Fibroblast of skin of left quadriceps (primary cell): ENCODE measurements around the gene PSMB4.

ENCODE experiments used
- DNase-seq, 2 experiments: peaks; one replicate each; pipeline ENCODE4 v3.0.0-alpha.2; 2013; ENCODE audit warnings: low read depth in 2 of 2

Gene PSMB4

DNA sequence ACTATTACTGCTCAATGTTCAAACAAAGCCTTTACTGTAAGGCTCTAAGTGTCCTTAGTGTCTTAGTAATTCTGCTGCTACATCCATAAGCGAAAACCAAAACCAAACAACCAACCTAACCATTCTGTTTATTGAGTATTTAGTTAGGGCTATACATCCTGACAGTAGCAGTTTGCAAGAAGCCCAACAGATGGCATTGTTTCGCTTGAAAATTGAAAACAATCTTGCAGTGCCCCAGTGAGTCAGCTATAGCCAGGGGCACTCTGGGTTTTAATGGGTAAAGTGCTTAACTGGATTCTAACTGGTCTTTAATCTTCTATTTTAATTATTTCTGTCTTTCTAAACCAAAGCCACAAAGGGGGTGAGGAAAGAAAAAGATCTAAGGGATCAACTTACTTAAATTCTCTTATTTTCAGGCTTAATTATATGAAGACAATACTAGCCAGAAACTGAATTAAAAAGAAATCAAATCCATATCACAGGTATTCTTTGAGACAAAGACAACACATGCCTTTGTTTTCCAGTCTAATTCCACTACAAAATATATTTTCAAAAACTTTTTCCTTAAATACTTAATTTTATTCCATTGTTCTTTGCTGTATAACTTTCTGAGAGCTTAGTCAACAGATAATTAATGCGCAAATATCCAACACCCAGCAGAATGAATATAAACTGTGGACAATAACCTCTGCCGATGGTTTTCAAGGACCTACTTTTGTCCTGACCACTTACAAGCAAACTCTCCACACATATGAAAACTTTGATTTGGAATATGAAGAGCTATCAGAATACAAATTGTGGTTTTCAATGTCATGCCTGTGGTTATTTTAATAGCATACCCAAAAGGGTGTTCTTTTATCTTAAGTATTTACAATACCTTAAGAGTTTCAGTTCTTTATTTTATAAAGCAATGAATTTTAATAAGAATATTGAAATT, 44.7 kb downstream of the PSMB4 start:
- peak; percentile 42 to 55 for DNase-seq

DNA sequence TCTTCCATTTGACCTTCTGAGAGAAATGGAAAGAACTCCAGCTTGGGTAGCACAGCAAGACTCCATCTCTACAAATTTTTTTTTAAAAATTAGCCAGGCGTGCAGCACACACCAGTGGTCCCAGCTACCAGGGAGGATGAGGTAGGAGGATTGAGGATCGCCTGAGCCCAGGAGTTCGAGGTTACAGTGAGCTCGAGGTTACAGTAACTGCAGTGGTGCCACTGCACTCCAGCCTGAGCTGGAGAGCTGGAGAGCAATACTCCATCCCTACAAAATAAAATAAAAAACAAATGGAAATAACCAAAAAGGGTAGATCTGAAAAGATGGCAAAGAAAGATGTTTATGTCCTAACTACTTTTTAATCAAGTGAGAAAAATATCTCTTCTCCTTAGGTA, 45.4 kb downstream of the PSMB4 start:
- no peak for DNase-seq

DNA sequence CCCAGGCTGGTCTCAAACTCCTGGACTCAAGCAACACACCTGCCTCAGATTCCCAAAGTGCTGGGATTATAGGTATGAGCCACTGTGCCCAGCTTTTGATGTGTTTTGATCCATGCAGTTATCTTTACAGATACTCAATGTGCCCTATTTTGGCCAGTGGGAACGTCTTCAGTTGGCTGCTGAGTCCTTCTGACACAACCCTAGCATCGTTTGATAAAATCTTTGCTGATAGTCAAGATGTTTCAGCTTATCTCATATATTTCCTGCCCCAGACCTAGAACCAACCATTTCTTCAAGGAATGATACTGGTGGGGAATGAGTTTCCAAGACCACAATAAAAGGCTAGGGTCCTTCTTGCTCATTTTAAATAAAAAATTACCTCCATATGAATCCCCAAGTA, 48.3 kb downstream of the PSMB4 start:
- DNase-seq, result no peak
